ENCODE results near the gene FTL.

FTL gene

GRCh38 chr19:48963371-48964204 lies 1.5 kb upstream of the FTL start:
- peak; percentile 48 to 96 (median 73) for DNase-seq
- intact Hi-C loops (cut with DNase I) = loop anchor here (10.0 kb wide), 1 partner anchor 59 kb away; the partner anchor contains the start of gene NUCB1

GRCh38 chr19:48964205-48965039 lies 687 bp upstream of the FTL start:
- intact Hi-C loops (cut with DNase I) = loop anchor here (10.0 kb wide), 1 partner anchor 60 kb away; the partner anchor contains the start of gene NUCB1
- no peak for DNase-seq

GRCh38 chr19:48965806-48966540 lies 864 bp downstream of the FTL start:
- DNase-seq = peak; percentile 83 to 98 (median 91)
- intact Hi-C loops (cut with DNase I) = loop anchor here (10.0 kb wide), 1 partner anchor 61 kb away; the partner anchor contains the start of gene NUCB1

- intact Hi-C loops (cut with DNase I) = loop anchor here (10.0 kb wide), 1 partner anchor 62 kb away; the partner anchor contains the start of gene NUCB1
- no peak for DNase-seq
Observed at GRCh38 chr19:48966541-48967345, 1.6 kb downstream of the FTL start.

- intact Hi-C loops (cut with DNase I) = loop anchor here (10.0 kb wide), 1 partner anchor 63 kb away; the partner anchor contains the start of gene NUCB1
- peak in 2 of 10 donors; percentile 45 to 90 for DNase-seq
Observed at GRCh38 chr19:48967346-48968178, 2.5 kb downstream of the FTL start.

GRCh38 chr19:48968179-48968661 lies 3.1 kb downstream of the FTL start:
- intact Hi-C loops (cut with DNase I) = loop anchor here (10.0 kb wide), 1 partner anchor 63 kb away; the partner anchor contains the start of gene NUCB1
- DNase-seq = no peak

- intact Hi-C loops (cut with DNase I) = loop anchor here (10.0 kb wide), 1 partner anchor 64 kb away; the partner anchor contains the start of gene NUCB1
- DNase-seq = no peak
Observed at GRCh38 chr19:48968813-48969218, 3.7 kb downstream of the FTL start.

- intact Hi-C loops (cut with DNase I) = loop anchor here (10.0 kb wide), 1 partner anchor 65 kb away; the partner anchor contains the start of gene NUCB1
- peak in 1 of 10 donors; percentile 85 for DNase-seq
Observed at GRCh38 chr19:48969276-48970138, 4.4 kb downstream of the FTL start.

GRCh38 chr19:48970139-48970766 lies 5.1 kb downstream of the FTL start:
- intact Hi-C loops (cut with DNase I) = no loop called here
- no peak for DNase-seq

GRCh38 chr19:48970923-48971395 lies 5.8 kb downstream of the FTL start:
- intact Hi-C loops (cut with DNase I) = no loop called here
- DNase-seq = peak; percentile 50 to 96 (median 82)

- DNase-seq = no peak
- intact Hi-C loops (cut with DNase I) = no loop called here
Observed at GRCh38 chr19:48975947-48976847, 11.1 kb downstream of the FTL start.

- intact Hi-C loops (cut with DNase I) = no loop called here
- DNase-seq = no peak
Observed at GRCh38 chr19:48977061-48977460, 12.0 kb downstream of the FTL start.

- intact Hi-C loops (cut with DNase I) = no loop called here
- DNase-seq = no peak
Observed at GRCh38 chr19:48982280-48982679, 17.2 kb downstream of the FTL start.

- intact Hi-C loops (cut with DNase I) = no loop called here
- no peak for DNase-seq
Observed at GRCh38 chr19:48985711-48986110, 20.6 kb downstream of the FTL start.

- DNase-seq = no peak
- intact Hi-C loops (cut with DNase I) = no loop called here
Observed at GRCh38 chr19:48986211-48986610, 21.1 kb downstream of the FTL start.

GRCh38 chr19:48987323-48987722 lies 22.2 kb downstream of the FTL start:
- DNase-seq = no peak
- intact Hi-C loops (cut with DNase I) = no loop called here
